Right hindlimb (tissue), 1 donor: ENCODE data around the gene STK32B.

Experiments
- DNase-seq: peaks from one replicate; pipeline ENCODE4 v3.0.0-alpha.2; 2018

STK32B gene

DNA sequence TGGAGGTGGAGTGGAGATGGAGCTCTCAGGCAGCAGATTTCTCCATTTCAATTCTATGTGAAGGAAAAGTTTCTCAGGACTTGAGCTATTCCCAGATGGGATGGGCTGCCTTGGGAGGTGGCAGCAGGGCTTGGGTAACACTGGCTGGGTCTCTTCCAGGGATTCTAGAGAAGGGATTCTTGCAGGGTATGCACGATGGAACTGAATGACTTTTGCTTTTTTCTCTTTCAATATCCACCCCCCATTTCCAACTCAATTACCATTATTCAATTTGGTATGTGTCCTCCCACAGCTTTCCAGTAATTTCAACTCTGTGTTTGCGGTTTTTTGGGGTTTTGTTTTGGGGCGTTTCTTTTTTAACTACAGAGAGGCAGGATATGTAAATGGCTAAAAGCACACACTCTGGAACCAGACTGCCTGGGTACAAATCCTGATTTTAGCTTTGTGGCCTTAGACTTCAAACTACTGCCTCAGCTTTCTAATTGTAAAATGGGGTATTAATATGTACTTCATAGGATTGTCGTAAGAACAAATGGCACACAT, 428.3 kb downstream of the STK32B start:
- no peak for DNase-seq

DNA sequence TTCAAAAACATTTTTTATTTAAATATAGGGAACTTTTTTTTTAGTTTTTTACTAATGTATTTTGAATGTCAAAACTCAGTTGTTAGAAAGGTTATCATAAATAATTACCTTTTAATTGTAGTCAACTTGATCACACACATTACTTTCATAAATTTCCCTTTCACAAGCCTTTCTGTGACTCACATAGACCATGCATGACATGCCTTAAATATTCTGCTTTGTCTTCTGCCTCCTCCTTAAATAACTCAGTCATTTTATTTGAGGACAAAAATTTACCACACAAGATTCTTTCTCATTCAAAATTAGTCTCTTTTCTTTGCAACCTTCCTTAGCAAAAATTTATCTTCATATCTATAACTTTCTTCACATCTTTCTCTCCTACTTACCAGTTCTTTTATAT, 437.1 kb downstream of the STK32B start:
- no peak for DNase-seq

DNA sequence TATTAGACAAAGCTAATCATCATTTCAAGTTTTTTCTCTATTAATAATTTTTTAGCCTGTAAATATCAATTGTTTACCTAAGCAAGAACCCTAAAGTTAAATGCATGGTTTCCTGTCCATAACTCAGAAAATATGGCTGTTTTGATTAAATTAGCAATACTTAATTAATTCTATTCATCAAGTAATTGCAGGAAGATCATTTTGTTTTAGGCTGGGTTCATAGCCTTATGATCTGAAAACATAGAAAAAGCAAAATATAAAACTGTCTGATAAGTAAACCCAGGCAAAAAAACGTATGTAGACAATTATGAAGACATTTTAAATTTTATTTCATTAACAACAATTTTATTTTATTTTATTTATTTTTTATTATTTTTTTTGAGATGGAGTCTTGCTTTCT, 438.0 kb downstream of the STK32B start:
- DNase-seq = no peak

DNA sequence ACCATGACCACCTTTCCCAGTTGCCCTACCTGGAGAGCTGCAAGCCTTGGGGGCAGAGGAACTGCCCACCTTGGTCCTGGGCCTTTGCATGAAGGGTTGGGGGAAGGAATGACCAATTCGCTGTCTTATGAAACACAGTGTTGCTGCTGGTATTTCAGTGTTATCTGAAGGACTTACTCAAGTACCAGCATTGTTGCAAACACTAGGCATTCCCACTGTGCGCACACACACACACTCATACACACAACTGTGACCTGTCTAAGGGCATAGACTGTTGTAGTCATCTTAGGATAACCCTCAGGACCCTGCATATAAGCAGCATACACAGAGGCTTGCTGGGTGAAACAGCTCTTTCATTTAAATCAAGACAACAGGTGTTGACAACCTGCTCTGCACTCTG, 446.2 kb downstream of the STK32B start:
- no peak for DNase-seq

DNA sequence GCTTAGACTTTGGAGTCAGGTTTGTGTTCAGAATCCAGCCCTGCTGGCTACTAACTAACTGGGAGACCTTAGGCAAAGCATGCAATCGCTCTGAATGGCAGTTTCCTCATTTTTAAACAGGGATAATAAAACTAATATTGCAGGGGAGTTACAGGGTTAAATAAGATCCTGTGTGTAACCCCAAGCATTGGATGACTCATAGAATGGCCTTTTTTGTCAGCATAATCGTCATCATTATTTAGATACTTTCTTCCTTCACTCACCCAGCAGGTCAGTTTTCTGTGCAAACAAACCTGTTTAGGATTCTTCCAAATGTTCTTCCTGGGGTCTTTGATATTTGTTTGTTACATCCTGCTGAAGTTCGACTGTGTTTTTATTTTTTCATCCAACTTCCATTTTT, 448.9 kb downstream of the STK32B start:
- DNase-seq = no peak

DNA sequence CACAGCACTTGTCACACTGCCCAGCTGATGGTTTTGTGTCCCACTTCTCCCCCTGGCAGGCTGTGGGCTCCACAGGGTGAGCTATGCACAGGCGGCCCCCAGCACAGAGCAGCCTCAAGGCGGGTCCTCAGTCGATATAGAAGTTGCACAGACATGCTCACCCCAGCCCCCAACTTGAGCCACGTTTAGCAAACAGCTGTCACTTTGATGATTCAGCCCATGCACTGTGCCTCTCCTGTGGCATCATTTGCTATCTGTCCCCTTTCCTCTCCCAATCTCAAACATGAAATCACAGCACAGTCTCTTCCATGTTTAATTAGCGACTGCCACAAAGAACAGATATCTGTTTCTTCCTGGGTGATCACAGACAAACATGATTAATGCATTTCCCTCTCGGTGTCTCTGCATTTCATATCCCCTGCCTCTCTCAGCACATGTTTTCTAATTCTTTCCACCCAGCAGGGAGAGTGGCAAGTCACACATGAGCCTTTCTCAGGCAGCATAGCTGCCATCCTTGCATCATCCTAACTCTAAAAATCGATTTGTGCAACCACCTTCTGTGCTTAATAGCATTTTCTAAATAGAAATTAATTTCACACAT, 452.2 kb downstream of the STK32B start:
- peak; percentile 31 for DNase-seq

DNA sequence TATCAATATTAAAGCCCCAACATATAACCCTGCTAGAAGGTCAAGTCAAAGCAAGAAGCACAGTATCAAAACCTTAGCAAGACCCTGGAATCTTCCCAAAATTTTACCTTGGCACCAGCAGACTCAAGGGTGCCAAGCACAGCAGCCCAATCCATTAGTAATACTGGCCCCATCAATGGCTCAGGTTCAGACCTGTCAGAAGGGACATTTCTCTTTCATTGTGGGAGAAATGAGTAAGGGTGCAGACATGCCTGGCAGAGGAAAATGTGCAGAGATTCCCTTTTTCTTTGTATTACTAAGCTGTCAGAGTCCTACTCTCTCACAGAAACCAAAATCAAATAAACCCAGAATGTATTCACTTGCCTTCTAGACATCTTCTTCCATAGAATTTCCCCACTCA, 453.2 kb downstream of the STK32B start:
- no peak for DNase-seq

DNA sequence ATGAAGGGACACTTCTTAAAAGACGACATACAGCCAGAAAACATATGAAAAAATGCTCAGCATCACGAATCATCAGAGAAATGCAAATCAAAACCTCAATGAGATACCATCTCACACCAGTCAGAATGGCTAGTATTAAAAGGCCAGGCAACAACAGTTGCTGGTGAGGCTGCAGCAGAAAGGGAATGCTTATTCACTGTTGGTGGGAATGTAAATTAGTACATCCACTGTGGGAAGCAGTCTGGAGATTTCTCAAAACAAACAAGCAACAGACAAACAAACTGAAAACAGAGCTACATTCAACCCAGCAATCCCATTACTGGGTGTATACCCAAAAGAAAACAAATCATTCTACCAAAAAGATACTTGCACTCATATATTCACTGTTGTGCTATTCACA, 459.2 kb downstream of the STK32B start:
- no peak for DNase-seq

DNA sequence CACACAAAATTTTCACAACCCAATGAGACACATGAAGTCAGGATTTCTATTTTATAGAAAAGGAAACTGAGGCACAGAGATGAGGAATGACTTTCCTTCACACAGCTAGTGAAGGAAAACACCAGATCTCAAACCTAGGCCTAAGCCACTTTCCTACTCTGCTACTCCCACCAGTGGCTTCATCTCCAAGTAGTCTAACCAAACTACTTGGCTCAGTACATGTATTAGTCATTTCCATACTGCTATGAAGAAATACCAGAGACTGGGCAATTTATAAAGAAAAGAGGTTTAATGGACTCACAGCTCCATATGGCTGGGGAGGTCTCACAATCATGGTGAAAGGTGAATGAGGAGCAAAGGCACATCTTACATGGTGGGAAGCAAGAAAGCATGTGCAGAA, 460.5 kb downstream of the STK32B start:
- DNase-seq = no peak

DNA sequence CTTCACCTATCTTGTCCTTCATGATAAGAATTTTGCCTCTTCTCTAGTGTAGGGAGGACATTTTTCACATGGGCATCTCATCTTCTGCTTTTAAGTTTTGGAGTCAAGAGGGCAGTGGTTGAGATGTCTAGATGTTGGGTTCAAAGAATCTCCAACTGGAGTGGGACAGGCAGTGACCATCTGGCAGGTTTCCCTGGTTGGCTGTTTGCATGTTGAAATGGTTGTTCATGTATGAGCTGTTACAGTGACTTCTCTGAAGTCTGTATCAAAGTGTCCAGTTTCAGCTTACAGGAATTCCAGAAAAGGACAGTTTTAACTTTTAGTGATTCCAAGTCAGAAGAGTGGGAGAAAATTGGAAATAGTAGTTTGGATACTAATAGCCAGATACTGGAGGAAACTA, 464.4 kb downstream of the STK32B start:
- no peak for DNase-seq

DNA sequence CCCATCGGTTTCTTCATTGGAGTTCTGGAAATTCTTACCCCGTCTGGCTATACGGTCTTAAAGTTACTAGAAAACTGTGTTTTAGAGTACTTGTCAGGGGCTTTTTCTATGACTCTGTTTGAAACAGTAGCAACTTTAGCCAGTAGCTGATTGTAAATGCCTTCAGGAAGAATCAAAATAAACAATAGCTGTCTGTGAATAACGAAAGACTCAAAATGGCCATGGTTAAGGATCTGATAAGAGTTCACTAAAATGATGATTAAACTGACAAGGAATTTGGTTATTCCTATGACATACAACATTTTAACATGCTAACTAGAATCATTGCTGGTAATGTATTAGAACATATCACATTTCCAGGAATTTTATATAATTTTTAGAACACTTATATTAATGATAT, 466.1 kb downstream of the STK32B start:
- DNase-seq = no peak

DNA sequence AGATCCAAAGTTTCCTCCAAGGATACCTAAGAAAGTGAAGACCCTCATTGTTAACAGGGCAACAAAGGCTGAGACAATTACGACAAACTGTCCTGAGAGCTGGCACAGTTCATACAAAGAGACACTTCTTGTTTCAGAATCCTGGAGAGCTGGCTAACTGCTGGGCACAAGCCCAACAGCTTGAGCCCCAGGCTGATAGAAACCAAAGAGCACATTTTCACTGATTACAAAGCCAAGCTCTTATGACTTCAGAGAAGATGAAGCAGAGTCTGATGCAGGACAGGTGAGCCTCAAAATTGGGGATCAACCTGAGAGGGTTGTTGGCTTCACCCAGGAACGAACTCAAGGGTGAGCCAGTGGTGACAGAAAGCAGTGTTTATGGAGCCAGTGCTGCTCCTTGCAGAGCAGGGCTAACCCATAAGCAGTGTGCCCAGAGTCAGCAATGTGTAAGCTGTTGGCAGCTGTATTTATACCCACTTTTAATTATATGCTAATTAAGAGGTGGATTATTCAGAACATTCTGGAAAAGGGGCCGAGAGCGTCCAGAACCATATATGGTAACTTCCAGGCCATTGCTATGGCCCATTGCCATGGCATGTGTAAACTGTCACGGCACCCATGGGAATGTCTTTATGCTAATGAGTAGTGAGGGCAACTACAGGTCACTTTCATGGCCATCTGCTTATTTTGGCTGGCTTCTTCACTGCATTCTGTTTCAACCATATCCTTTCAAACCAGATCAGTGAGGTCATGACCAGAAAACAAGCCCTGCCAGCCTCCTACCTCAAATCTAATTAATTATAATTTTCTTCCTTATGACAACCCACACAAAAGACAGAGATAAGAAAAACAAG, 473.4 kb downstream of the STK32B start:
- DNase-seq = peak; percentile 71

DNA sequence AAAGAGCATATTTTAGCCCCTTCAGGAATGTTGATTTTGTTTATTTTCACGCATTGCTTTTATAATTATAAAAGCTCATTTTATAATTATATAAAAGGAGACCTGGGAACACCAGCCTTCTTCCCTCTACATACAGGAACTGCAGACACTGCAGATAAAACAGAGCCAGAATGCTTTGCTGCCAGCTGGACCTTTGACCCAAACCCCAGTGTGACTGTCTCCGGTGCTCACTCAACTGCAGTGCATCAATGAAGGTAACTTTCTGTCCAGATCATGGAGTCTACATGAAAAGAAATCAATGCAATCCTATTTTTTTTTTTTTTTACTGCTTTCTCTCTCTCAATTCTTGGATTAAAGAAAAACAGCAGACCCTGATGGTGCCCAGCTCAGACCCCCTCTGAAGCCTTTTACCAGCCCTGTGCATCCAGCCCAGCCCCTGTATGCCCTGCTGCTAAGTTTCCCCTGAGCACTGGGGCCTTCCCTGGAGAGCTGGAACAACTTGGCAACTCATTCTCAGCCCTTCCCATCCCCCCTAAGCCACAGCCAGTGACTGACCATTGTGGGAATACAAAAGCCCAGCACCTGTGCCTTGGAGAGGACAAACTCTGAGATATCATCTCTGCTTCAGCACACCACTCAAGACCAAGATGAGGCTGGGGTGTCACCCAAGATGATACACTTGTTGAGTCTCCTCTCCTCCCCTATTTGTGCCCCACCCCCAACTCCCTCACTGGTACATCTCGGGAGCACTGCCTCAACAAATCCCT, 475.0 kb downstream of the STK32B start:
- no peak for DNase-seq

DNA sequence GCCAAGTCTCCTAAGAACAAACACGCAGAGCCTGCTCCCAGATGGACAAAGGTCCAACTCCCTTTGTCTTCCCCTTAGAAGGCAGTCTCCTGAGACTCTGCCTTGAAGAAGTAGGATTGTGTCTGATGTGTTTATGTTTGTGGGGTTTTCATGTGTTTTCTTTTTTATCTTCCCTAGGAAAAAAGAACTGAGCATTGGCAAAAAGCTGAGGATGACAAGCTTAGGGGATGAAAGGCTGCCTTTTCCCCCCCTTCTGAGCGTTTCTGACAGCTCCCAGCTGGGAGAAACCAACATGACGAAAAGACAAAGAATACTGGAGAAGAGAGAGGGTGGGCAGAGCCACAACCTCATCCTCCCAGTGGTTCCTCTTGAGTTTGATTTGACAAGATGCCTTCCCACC, 475.9 kb downstream of the STK32B start:
- no peak for DNase-seq

DNA sequence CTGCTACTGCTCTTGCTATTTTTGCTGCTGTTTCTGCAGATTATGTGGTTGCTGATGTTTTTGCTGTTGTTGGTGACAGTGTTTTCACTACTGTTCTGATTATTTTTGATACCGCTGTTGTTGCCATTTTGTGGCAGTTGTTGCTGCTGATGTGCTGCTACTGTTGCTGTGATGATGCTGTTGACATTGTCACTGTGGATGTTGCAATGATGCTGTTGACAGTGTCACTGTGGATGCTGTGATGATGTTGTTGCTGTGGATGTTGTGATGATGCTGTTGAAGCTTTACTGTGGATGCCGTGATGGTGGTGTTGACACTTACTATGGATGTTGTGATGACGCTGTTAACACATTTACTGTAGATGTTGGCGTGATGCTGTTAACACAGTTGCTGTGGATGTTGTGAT, 476.8 kb downstream of the STK32B start:
- DNase-seq = no peak

DNA sequence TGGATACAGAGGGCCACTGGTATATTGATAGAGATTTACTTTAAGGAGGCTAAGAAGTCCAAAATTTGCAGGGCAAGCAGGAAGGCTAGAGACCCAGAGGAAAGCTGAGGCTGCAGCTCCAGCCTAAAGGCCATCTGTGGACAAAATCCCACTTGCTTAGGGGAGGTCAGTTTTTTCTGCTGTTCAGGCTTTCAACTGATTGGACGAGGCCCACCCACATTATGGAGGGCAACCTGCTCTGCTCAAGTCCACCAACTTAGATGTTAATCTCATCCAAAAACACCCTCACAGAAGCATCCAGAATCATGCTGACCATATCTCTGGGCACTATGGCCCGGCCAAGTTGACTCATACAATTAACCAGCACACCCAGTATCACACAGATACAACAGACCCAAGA, 480.8 kb downstream of the STK32B start:
- DNase-seq = no peak

DNA sequence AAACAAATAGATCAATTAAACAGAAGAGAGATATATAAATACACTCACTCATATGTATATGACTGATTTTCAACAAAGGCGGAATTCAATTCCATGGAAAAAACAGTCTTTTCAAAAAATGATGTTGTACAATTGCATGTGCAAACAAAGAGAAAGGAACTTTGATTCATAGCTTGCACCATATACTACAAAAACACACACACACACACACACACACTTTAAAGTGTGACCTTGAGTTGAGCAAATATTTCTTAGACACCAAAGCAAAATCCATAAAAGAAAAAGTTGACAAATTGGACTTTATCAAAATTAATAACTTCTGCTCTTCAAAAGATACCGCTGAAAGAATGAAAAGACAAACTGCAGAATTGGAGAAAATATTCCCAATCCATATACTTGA, 488.3 kb downstream of the STK32B start:
- no peak for DNase-seq

DNA sequence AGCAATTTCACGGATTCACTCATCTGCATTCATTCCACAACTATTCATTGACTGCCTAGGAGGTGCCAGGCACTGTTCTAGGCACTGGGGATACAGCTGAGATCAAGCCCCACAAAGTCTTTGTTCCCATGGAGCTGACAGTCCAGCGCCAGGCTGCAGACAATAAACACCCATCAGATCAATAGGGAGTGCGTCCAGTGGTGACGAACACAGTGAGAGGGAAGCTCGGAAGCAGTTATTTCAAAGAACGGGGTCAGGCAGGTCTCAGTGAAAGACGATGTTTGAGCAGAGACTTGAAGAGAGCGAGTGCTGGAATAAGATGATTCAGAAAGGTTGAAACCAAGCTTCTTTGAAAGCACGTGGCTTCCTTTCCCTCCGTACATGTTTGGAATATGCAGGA, 489.9 kb downstream of the STK32B start:
- DNase-seq = no peak

DNA sequence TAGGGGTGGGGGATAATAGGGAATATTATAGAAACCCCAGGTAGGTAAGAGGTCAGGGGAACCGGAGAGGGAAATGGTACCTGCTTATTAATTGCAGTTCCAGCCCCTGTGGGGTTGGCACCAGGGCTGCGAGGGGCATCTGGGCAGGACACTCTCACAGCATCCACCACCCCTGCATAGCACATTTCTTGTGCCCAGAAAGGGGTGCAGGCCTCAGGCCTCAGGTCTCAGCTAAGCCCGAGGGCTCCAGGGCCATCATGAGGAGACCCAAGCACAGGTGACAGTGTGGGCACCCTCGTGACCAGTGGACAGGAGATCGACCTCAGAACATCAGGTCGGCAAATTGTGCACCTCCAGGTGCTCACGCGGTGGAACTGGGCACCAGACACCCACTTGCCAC, 492.4 kb downstream of the STK32B start:
- DNase-seq = no peak

DNA sequence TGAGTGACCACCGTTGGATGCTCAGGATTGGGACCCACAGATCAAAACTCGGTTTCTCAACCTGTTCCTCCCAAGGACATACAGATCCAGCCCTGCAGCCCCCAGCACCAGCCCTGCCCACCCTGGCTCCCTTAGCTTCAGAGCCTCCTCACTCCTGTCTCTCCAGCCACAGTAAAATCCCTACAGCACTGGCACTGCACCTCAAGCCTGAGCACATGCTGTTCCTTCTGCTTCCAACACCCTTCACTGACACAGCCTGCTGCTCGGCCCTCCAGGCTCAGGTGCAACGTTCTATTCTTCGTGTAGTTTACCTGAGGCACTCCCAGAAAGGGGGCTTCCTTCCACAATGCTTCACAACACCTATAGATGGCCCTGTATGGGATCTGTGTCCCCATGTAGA, 493.5 kb downstream of the STK32B start:
- no peak for DNase-seq

DNA sequence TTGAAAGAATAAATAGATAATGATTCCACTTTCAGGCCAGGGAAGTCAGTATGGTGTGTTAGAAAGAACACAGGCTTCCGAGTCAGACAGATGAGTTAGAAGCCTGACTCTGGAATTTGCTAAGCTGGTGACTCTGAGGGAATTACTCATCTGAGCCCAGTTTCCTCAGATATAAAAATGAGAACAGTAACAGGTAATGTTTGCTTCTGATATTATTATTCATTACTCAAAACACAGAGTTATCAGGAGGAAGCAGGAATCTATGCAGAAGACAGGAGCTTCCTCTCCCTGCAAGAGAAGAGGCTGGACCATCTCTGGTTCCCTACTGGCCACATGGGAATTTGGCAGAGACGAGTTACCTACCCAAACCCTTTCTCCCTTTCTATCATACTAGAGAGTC, 494.0 kb downstream of the STK32B start:
- DNase-seq = no peak

DNA sequence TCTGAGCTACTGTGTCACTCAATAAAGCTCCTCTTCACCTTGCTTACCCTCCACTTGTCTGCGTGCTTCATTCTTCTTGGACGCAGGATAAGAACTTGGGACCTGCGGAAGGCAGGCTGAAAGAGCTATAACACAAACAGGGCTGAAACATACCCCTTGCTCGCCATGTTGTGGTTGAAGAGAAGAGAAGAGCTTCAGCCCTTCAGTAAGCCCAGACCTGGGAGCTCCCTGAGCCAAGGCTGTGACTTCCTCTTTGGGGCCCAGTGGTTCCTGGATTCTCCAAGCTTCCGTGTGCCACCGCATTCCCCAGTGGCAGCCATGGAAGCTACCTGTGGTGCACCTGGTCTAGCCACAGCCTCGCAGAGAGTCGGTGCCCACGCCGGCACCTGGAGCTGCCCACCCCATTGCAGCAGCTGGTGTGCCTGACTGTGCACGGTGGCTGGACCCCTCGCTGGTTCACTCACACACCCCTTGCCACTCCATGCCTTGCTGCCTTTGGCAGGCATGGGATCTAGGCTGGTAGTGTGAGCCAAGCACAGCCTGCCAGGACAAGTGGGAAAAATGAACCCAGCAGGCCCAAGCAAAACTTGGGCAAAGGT, 496.5 kb downstream of the STK32B start:
- no peak for DNase-seq
